Measurements from ENCODE around the gene TMEM88.

DNA sequence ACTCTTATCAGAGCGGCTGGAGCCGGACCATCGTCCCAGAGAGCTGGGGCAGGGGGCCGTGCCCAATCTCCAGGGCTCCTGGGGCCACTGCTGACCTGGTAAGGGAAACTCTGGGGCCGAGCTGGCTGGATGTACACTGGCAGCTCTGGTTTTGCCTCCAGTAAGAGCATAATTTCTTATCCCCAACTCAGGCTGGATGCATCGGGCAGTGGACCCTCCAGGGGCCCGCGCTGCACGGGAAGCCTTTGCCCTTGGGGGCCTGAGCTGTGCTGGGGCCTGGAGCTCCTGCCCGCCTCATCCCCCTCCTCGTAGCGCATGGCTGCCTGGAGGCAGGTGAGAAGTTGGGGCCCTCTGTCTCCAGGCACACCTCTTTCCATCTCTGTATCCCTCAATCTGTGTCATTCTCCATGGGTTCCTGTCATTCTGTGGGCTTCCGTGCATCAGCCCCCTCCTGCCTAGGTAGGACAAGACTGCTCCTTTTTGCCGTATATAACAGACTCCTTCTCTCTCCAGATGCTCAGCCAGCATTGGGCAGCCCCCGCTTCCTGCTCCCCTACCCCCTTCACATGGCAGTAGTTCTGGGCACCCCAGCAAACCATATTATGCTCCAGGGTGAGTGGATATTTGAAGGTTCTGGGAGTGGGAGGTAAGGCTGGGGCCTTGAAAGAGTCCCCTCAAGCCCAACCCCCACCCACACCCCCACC is 9.4 kb upstream of the TMEM88 start:
- no peak for TF ChIP-seq RCOR1 (IDR thresholded peaks at IDR 0.05; ENCODE audit: insufficient replicate concordance, low read length)
- TF ChIP-seq, protein P1, sequence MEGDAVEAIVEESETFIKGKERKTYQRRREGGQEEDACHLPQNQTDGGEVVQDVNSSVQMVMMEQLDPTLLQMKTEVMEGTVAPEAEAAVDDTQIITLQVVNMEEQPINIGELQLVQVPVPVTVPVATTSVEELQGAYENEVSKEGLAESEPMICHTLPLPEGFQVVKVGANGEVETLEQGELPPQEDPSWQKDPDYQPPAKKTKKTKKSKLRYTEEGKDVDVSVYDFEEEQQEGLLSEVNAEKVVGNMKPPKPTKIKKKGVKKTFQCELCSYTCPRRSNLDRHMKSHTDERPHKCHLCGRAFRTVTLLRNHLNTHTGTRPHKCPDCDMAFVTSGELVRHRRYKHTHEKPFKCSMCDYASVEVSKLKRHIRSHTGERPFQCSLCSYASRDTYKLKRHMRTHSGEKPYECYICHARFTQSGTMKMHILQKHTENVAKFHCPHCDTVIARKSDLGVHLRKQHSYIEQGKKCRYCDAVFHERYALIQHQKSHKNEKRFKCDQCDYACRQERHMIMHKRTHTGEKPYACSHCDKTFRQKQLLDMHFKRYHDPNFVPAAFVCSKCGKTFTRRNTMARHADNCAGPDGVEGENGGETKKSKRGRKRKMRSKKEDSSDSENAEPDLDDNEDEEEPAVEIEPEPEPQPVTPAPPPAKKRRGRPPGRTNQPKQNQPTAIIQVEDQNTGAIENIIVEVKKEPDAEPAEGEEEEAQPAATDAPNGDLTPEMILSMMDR (conservative IDR thresholded peaks at IDR 0.05; ENCODE audit: low read depth, low read length), result no peak
- no peak for TF ChIP-seq POLR2A (IDR thresholded peaks at IDR 0.05; ENCODE audit: low read depth, low read length)
- TF ChIP-seq MXI1 (IDR thresholded peaks at IDR 0.05; ENCODE audit: borderline replicate concordance, low read depth, low read length), result no peak
- no peak for TF ChIP-seq BHLHE40 (IDR thresholded peaks at IDR 0.05; ENCODE audit: low read depth, low read length)
- no peak for TF ChIP-seq RFX5 (IDR thresholded peaks at IDR 0.05; ENCODE audit: low read depth, low read length)

Measured in IMR-90 (cell line).